AG09319 (cell line): ENCODE results near the gene GYS2.
"Not testable (repeated sequence)": the region's sequence is repeated elsewhere in the genome, so short reads cannot be mapped to it uniquely, and the experiment has no call there.

ENCODE experiments used
- DNase-seq: peaks from one replicate; pipeline ENCODE4 v3.0.0-alpha.2; 2010; ENCODE audit warnings: low read depth; ENCODE audit errors: extremely low read depth
- CTCF ChIP-seq: IDR thresholded peaks from 2 replicates; pipeline ENCODE4 v1.5.1; 2011; ENCODE audit warnings: low read depth, mild to moderate bottlenecking, inconsistent platforms, low read length, moderate library complexity

The GYS2 gene

DNA sequence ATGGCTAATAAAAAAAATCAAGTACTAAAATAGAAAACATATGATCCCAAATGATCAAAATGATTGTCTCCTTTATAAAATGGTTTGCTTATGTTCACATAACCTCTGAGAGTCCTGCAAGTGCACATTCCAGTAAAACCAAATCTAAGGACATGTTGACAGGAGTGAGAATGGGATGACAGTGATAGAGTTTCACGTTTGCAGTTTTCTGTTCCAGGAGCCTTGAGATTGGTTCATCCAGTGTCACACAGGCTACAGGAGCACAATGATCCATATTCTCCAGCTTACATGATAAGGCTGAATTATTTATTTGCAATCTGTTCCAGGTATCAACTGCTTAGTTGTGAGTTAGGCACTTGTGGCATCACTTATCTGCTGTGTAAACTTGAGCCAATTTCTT, 1.5 kb upstream of the GYS2 start:
- no peak for DNase-seq
- TF ChIP-seq CTCF: no peak

DNA sequence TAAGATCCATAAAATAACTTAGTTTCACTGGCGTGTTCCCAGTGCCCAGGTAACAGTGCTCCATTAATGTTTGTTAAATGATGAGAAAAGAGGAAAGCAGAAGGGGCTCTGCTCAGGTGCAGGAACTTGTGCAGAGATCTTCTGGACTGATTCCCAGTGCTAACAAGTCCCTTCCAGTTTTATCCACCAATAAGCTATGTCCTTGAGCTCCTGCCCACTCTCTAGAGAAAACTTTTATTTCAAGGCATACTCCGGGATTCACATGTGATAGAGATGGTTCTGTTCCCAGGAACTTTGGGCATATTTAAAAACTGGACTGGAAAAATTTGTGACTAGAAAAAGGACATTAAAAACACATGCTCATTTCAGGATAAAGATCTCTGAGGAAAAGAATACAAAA, 1.9 kb downstream of the GYS2 start:
- no peak for TF ChIP-seq CTCF
- DNase-seq: no peak

GRCh38 chr12:21600196-21600595, 4.5 kb downstream of the GYS2 start:
- no peak for TF ChIP-seq CTCF
- no peak for DNase-seq

GRCh38 chr12:21599143-21599999, 5.3 kb downstream of the GYS2 start:
- no peak for DNase-seq
- no peak for TF ChIP-seq CTCF

DNA sequence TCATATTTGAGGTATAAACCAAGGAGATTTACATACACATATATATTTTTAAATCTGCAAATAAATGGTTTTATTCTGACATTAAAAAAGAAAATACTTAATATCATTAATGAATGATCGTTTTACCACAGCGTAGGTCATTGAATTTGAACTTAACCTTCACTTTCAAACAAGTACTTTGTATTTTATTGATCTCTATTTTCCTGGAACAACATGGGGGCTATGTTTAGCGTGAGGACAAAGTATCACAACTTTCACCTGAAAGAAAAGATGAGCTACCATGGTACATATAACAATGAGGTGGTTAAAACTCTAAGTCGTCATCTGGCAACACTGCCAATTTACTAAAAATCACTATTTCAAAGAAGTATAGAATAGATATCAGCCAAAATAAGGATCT, 6.0 kb downstream of the GYS2 start:
- no peak for DNase-seq
- TF ChIP-seq CTCF: no peak

- DNase-seq: not testable (repeated sequence)
Measured at GRCh38 chr12:21595356-21595755, 9.3 kb downstream of the GYS2 start.

GRCh38 chr12:21585485-21585884, 19.2 kb downstream of the GYS2 start:
- no peak for DNase-seq
- no peak for TF ChIP-seq CTCF

GRCh38 chr12:21584403-21585182, 20.1 kb downstream of the GYS2 start:
- DNase-seq: not testable (repeated sequence)
